Nephron (organoid): ENCODE measurements around the gene FBXL14.
A peak's percentile ranks its signal among the peaks of the same experiment; 100 is the strongest.

Source experiments
- H3K27ac Mint-ChIP-seq, 3 experiments: 2 replicates each; pipeline ENCODE4 v1.8.0; 2020; ENCODE audit warnings: mixed read lengths in 3 of 3, mild to moderate bottlenecking in 2 of 3, moderate library complexity in 1 of 3
- H3K27me3 Mint-ChIP-seq: 2 replicates; pipeline ENCODE4 v1.8.0; 2021; ENCODE audit warnings: low read depth, mild to moderate bottlenecking, moderate library complexity, mixed read lengths
- H3K36me3 Mint-ChIP-seq: 2 replicates; pipeline ENCODE4 v1.8.0; 2020; ENCODE audit warnings: low read depth, mixed read lengths
- H3K4me1 Mint-ChIP-seq: 2 replicates; pipeline ENCODE4 v1.8.0; 2020; ENCODE audit warnings: mixed read lengths
- H3K4me3 Mint-ChIP-seq, 3 experiments: 2 replicates each; pipeline ENCODE4 v1.8.0; 2020; ENCODE audit warnings: mild to moderate bottlenecking in 3 of 3, mixed read lengths in 3 of 3, moderate library complexity in 2 of 3
- H3K9me3 Mint-ChIP-seq: 2 replicates; pipeline ENCODE4 v1.8.0; 2020; ENCODE audit warnings: mixed read lengths
- CTCF ChIP-seq, 3 experiments: fragments of 200-600 bp; sonication (generic); IDR thresholded peaks; one replicate each; pipeline ENCODE4 v1.5.0; 2021; ENCODE audit warnings: antibody characterized with exemption in 3 of 3; ENCODE audit not compliant: unreplicated experiment in 3 of 3

The FBXL14 gene

GRCh38 chr12:1523558-1524050 lies 70.8 kb downstream of the FBXL14 start:
- no peaks in the 10 kb centered on the region for H3K9me3 Mint-ChIP-seq
- H3K4me3 Mint-ChIP-seq, result no peak overlapping the region
- peaks cover 38% of the 10 kb centered on the region for H3K27me3 Mint-ChIP-seq
- no peaks in the 10 kb centered on the region for H3K36me3 Mint-ChIP-seq
- peaks cover 12% of the 10 kb centered on the region for H3K4me1 Mint-ChIP-seq
- no peak for TF ChIP-seq CTCF (IDR thresholded peaks at IDR 0.05; ENCODE audit: unreplicated experiment in 3 of 3)
- no peak overlapping the region for H3K27ac Mint-ChIP-seq

- Mint-ChIP-seq H3K4me1 (peaks cover 12% of the 10 kb centered on the region), H3K27ac (no peak overlapping the region), H3K27me3 (peaks cover 33% of the 10 kb centered on the region), H3K36me3 (no peaks in the 10 kb centered on the region), H3K4me3 (no peak overlapping the region), H3K9me3 (no peaks in the 10 kb centered on the region)
- no peak for TF ChIP-seq CTCF (IDR thresholded peaks at IDR 0.05; ENCODE audit: unreplicated experiment in 3 of 3)
These were observed 71.3 kb downstream of the FBXL14 start for GRCh38 chr12:1523046-1523445.

GRCh38 chr12:1519642-1520041 lies 74.7 kb downstream of the FBXL14 start:
- no peak for TF ChIP-seq CTCF (IDR thresholded peaks at IDR 0.05; ENCODE audit: unreplicated experiment in 3 of 3)
- Mint-ChIP-seq H3K27ac (peak overlapping the region in 2 of 3 experiments; percentile 11 to 32), H3K36me3 (peaks cover 4% of the 10 kb centered on the region), H3K27me3 (peaks cover 7% of the 10 kb centered on the region), H3K9me3 (peaks cover 16% of the 10 kb centered on the region), H3K4me1 (peaks cover 12% of the 10 kb centered on the region), H3K4me3 (no peak overlapping the region)

GRCh38 chr12:1518591-1519516 lies 75.5 kb downstream of the FBXL14 start:
- H3K9me3 Mint-ChIP-seq, result peaks cover 17% of the 10 kb centered on the region
- peak overlapping the region in 1 of 3 experiments; percentile 8 for H3K4me3 Mint-ChIP-seq
- peaks cover 12% of the 10 kb centered on the region for H3K4me1 Mint-ChIP-seq
- peaks cover 4% of the 10 kb centered on the region for H3K36me3 Mint-ChIP-seq
- H3K27ac Mint-ChIP-seq, result peak overlapping the region in 2 of 3 experiments; percentile 11 to 32
- TF ChIP-seq CTCF (IDR thresholded peaks at IDR 0.05; ENCODE audit: unreplicated experiment in 3 of 3), result no peak
- peaks cover 5% of the 10 kb centered on the region for H3K27me3 Mint-ChIP-seq

- H3K27me3 Mint-ChIP-seq, result peaks cover 5% of the 10 kb centered on the region
These were observed 76.5 kb downstream of the FBXL14 start for GRCh38 chr12:1517734-1518525.

More at GRCh38 chr12:1517734-1518525, 76.5 kb downstream of the FBXL14 start:
- Mint-ChIP-seq H3K4me3 (no peak overlapping the region), H3K4me1 (peaks cover 12% of the 10 kb centered on the region), H3K36me3 (peaks cover 4% of the 10 kb centered on the region), H3K27ac (no peak overlapping the region), H3K9me3 (peaks cover 22% of the 10 kb centered on the region)
- TF ChIP-seq CTCF (IDR thresholded peaks at IDR 0.05; ENCODE audit: unreplicated experiment in 3 of 3), result no peak
